ENCODE measurements around the gene NLRP6.

The NLRP6 gene

DNA sequence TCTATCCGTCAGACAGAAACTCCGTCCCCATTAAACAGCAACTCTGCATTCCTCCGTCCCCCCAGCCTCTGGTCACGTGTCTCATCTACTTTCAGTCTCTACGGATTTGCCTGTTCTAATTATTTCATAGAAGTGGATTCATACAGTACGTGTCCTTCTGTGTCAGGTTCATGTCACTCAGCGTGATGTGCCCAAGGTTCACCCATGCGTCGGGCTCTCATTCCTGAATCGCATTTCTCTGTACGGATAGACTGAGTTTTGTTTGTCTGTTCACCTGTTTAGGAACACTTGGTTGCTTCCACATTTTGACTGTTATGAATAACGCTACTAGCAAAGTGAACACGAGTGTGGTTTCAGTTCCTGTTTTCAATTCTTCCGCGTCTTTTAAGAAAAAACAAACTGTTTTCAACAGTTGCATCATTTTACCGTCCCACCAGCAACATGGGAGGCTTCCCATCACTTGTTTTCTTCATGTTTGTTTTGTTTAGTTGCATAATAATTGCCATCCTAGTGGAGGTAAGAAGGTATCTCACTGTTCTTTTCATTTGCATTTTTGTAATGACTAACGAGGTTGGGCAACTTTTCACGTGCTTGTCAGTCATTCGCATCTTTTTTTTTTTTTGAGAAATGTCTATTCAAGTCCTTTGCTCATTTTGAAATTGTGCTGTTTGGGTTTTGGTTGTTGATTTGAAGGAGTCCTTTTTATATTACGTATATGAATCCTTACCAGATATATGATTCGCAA is 8.9 kb upstream of the NLRP6 start:
- Histone ChIP-seq H3K36me3 (ENCODE audit: control insufficient read depth, insufficient read depth, low read length) (no peaks in the 10 kb centered on the region), H3K27ac (ENCODE audit: insufficient read depth, low read depth, low read length, poor library complexity, severe bottlenecking) (no peak overlapping the region), H3K27me3 (ENCODE audit: control insufficient read depth, insufficient read depth, low read length, poor library complexity, severe bottlenecking) (no peaks in the 10 kb centered on the region), H3K4me3 (ENCODE audit: insufficient read depth, low read depth, low read length) (no peak overlapping the region), H3K9me3 (ENCODE audit: control insufficient read depth, low read length) (no peaks in the 10 kb centered on the region), H3K4me1 (ENCODE audit: control insufficient read depth, insufficient read depth, low read length) (no peaks in the 10 kb centered on the region)
- 77 to 78% methylated on average over 20 to 21 of the region's 21 CpGs for WGBS, 2 experiments

DNA sequence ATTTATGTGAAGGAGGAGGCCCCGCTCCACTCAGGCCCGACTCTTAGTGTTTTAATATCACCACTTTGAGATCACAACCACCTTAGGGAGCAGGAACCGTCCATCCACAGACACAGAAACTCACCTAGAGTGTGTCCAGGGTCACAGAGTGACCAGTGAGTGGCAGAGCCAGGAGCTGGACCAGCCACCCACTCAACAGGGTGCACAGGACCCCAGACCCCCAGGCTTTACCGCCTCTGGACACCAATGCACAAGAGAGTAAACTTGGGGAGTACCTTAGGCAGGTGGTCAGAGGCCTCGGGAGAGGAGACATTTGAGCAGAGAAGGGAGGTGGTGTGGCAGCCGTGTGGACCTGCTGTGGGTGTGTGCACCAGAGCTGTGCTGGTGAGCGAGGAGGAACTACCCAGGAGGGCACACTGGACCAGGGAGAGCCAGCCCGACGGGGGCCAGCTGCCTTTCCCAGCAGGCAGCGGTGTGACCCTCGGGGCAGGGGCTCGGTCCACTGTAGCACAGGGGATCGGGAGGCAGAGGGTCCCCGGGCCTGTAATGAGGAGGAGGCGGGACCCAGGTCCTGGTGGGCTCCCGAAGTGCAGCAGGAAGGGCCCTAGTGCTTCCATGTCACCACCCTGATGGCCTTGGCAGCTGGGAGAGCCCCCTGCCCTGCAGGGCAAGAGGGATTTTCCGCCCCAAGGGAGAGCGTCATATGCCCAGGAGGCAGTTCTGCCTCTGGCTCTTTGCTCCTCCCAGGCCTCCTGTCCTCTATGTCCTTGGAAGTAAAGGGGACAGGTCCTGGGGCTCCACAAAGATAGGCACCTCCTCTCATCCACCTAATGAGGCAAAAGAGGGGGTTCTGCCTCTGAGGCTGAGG is 7.5 kb upstream of the NLRP6 start:
- no peaks in the 10 kb centered on the region for H3K4me1 ChIP-seq (ENCODE audit: control insufficient read depth, insufficient read depth, low read length)
- H3K9me3 ChIP-seq (ENCODE audit: control insufficient read depth, low read length), result no peaks in the 10 kb centered on the region
- no peak overlapping the region for H3K27ac ChIP-seq (ENCODE audit: insufficient read depth, low read depth, low read length, poor library complexity, severe bottlenecking)
- H3K36me3 ChIP-seq (ENCODE audit: control insufficient read depth, insufficient read depth, low read length), result no peaks in the 10 kb centered on the region
- H3K27me3 ChIP-seq (ENCODE audit: control insufficient read depth, insufficient read depth, low read length, poor library complexity, severe bottlenecking), result no peaks in the 10 kb centered on the region
- 87 to 88% methylated on average over 18 of the region's 18 CpGs for WGBS, 2 experiments
- H3K4me3 ChIP-seq (ENCODE audit: insufficient read depth, low read depth, low read length), result no peak overlapping the region

DNA sequence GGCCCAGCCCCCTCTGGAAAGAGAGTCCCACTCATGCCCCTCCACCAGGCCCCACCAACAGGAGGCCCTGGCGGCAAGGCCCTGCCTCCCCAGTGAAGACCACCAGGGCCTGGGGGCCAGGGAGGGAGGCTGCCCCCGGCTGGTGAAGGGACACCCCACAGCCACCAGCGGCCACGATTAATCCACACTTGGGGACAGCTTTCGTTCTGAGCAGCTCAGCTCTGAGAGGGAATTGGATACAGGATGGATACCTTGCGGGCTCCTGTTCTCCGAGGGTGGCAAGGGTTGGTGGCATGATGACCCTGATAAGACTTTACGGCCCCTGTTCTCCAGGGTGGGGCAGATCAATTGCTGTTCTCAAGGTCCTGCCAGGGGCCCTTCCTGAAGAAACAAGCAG is 6.9 kb upstream of the NLRP6 start:
- WGBS, 2 experiments, result 92 to 96% methylated on average over 8 of the region's 8 CpGs
- Histone ChIP-seq H3K36me3 (ENCODE audit: control insufficient read depth, insufficient read depth, low read length) (no peaks in the 10 kb centered on the region), H3K4me1 (ENCODE audit: control insufficient read depth, insufficient read depth, low read length) (no peaks in the 10 kb centered on the region), H3K4me3 (ENCODE audit: insufficient read depth, low read depth, low read length) (no peak overlapping the region), H3K9me3 (ENCODE audit: control insufficient read depth, low read length) (no peaks in the 10 kb centered on the region), H3K27me3 (ENCODE audit: control insufficient read depth, insufficient read depth, low read length, poor library complexity, severe bottlenecking) (no peaks in the 10 kb centered on the region), H3K27ac (ENCODE audit: insufficient read depth, low read depth, low read length, poor library complexity, severe bottlenecking) (no peak overlapping the region)

DNA sequence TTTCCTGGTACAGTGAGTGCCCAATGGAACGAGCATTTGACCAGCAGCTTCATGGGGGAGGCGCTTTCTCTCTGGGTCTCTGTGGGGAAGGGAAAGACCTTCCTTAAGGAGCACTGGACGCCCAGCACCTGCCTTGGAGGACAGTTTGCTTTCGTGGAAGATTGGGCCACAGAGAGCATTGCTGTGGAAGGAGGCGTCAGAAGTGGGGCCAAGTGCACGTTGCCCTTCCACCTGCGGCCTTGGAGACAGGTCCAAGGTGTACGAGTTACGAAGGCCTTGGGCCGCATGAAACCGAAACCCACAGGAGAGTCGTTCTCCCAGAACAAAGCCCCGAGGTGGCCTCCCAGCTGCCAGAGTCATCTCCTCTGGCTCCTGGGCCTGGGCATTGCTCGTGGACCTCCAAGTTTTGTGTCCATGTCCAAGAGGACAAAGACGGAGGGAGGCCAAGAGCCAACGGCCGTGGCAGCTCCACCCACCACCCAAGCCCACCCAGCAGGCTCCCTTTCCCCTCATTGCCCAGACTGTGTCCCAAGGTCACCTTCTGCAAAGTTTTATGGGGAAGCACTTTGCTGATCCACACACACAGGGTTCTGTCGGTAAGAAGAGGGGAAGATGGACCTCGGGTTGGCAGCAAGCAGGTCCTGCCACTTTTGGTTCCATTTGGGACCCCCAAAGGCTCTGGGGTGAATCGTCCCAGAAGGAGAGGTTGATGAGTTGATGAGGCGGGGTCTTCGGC is 5.8 kb upstream of the NLRP6 start:
- H3K27ac ChIP-seq (ENCODE audit: insufficient read depth, low read depth, low read length, poor library complexity, severe bottlenecking), result no peak overlapping the region
- H3K36me3 ChIP-seq (ENCODE audit: control insufficient read depth, insufficient read depth, low read length), result no peaks in the 10 kb centered on the region
- H3K4me1 ChIP-seq (ENCODE audit: control insufficient read depth, insufficient read depth, low read length), result no peaks in the 10 kb centered on the region
- 92 to 93% methylated on average over 22 of the region's 22 CpGs for WGBS, 2 experiments
- H3K9me3 ChIP-seq (ENCODE audit: control insufficient read depth, low read length), result no peaks in the 10 kb centered on the region
- H3K27me3 ChIP-seq (ENCODE audit: control insufficient read depth, insufficient read depth, low read length, poor library complexity, severe bottlenecking), result no peaks in the 10 kb centered on the region
- H3K4me3 ChIP-seq (ENCODE audit: insufficient read depth, low read depth, low read length), result no peak overlapping the region

DNA sequence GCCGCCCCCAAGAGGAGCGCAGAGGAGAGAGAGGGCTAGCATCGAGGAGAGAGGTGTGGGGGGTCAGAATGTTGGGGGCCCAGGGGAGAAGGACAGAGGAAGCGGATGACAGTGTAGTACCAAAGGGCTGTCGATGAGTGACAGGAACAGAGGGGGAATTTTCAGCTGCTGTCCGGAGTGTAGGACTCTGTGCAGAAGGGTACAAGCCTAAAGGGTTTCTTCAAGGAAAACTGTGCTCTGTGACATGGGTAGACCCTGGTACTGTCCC is 5.3 kb upstream of the NLRP6 start:
- 94 to 95% methylated on average over 6 of the region's 6 CpGs for WGBS, 2 experiments
- Histone ChIP-seq H3K4me3 (ENCODE audit: insufficient read depth, low read depth, low read length) (no peak overlapping the region), H3K27me3 (ENCODE audit: control insufficient read depth, insufficient read depth, low read length, poor library complexity, severe bottlenecking) (peaks cover under 1% of the 10 kb centered on the region), H3K9me3 (ENCODE audit: control insufficient read depth, low read length) (no peaks in the 10 kb centered on the region), H3K4me1 (ENCODE audit: control insufficient read depth, insufficient read depth, low read length) (no peaks in the 10 kb centered on the region), H3K27ac (ENCODE audit: insufficient read depth, low read depth, low read length, poor library complexity, severe bottlenecking) (no peak overlapping the region), H3K36me3 (ENCODE audit: control insufficient read depth, insufficient read depth, low read length) (no peaks in the 10 kb centered on the region)

DNA sequence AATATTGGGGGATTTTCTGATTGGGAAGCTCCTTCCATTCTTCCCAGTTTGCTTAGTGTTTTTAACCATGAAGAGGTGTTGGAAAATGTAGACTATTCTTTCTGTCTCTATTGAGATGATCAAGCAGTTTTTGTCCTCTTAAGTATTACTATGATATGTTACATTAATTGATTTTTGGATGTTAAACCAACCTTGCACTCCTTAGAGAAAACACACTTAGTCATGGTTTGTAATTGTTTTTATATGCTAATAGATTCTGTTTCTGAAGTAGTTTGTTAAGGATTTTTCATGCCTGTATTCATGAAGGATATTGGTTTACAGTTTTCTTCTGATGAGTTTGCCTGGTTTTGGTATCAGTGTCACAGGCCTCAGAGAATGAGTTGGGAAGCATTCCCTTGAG is 2.0 kb upstream of the NLRP6 start:
- no peaks in the 10 kb centered on the region for H3K9me3 ChIP-seq (ENCODE audit: control insufficient read depth, low read length)
- H3K36me3 ChIP-seq (ENCODE audit: control insufficient read depth, insufficient read depth, low read length), result no peaks in the 10 kb centered on the region
- no peak overlapping the region for H3K27ac ChIP-seq (ENCODE audit: insufficient read depth, low read depth, low read length, poor library complexity, severe bottlenecking)
- peaks cover 34% of the 10 kb centered on the region for H3K27me3 ChIP-seq (ENCODE audit: control insufficient read depth, insufficient read depth, low read length, poor library complexity, severe bottlenecking)
- H3K4me3 ChIP-seq (ENCODE audit: insufficient read depth, low read depth, low read length), result no peak overlapping the region
- no peaks in the 10 kb centered on the region for H3K4me1 ChIP-seq (ENCODE audit: control insufficient read depth, insufficient read depth, low read length)

DNA sequence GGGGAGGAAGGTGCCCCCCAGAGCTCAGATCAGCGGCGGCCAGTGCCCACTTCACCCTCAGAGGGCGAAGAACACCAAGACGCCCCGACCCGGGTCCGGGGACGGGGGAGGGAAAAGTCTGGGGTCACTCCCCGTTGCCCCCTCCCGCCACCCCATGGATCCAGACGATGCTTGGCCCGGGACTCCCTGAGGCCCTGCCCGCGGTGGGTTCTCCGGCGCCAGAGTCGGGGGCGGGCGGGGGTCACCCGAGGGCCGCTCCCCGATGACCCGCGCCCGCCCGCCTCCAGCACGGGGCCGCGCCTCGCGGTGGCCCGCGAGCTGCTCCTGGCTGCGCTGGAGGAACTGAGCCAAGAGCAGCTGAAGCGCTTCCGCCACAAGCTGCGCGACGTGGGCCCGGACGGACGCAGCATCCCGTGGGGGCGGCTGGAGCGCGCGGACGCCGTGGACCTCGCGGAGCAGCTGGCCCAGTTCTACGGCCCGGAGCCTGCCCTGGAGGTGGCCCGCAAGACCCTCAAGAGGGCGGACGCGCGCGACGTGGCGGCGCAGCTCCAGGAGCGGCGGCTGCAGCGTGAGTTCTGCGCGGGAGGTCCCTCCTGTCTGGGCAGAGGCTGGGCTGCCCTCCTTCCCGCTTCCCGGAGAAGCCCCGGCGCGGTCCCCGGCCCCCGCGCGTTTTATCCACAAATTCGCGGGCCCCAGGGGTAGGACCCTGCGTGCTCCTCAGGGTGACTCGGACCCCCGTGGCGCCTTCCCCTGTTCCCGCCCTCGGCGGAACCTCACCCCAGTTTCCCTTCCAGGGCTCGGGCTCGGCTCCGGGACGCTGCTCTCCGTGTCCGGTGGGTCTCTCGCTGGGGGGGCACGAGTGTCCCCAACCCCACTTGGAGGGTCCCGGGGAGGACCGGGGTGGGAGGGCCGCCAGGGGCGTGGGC is 1.1 kb downstream of the NLRP6 start:
- Histone ChIP-seq H3K9me3 (ENCODE audit: control insufficient read depth, low read length) (no peaks in the 10 kb centered on the region), H3K27ac (ENCODE audit: insufficient read depth, low read depth, low read length, poor library complexity, severe bottlenecking) (no peak overlapping the region), H3K27me3 (ENCODE audit: control insufficient read depth, insufficient read depth, low read length, poor library complexity, severe bottlenecking) (peaks cover 57% of the 10 kb centered on the region), H3K4me3 (ENCODE audit: insufficient read depth, low read depth, low read length) (no peak overlapping the region), H3K36me3 (ENCODE audit: control insufficient read depth, insufficient read depth, low read length) (no peaks in the 10 kb centered on the region), H3K4me1 (ENCODE audit: control insufficient read depth, insufficient read depth, low read length) (no peaks in the 10 kb centered on the region)
- 74 to 76% methylated on average over 97 of the region's 97 CpGs for WGBS, 2 experiments

DNA sequence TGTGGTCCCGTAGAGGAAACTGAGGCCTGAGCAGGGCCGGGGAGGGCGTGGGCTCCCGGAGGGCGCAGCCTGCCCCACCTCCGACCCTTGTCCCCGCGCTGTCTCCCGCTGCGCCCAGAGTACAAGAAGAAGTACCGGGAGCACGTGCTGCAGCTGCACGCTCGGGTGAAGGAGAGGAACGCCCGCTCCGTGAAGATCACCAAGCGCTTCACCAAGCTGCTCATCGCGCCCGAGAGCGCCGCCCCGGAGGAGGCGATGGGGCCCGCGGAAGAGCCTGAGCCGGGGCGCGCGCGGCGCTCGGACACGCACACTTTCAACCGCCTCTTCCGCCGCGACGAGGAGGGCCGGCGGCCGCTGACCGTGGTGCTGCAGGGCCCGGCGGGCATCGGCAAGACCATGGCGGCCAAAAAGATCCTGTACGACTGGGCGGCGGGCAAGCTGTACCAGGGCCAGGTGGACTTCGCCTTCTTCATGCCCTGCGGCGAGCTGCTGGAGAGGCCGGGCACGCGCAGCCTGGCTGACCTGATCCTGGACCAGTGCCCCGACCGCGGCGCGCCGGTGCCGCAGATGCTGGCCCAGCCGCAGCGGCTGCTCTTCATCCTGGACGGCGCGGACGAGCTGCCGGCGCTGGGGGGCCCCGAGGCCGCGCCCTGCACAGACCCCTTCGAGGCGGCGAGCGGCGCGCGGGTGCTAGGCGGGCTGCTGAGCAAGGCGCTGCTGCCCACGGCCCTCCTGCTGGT is 1.9 kb downstream of the NLRP6 start:
- Histone ChIP-seq H3K4me1 (ENCODE audit: control insufficient read depth, insufficient read depth, low read length) (no peaks in the 10 kb centered on the region), H3K4me3 (ENCODE audit: insufficient read depth, low read depth, low read length) (no peak overlapping the region), H3K27me3 (ENCODE audit: control insufficient read depth, insufficient read depth, low read length, poor library complexity, severe bottlenecking) (peaks cover 57% of the 10 kb centered on the region), H3K27ac (ENCODE audit: insufficient read depth, low read depth, low read length, poor library complexity, severe bottlenecking) (no peak overlapping the region), H3K9me3 (ENCODE audit: control insufficient read depth, low read length) (no peaks in the 10 kb centered on the region), H3K36me3 (ENCODE audit: control insufficient read depth, insufficient read depth, low read length) (no peaks in the 10 kb centered on the region)
- WGBS, 2 experiments, result 20 to 22% methylated on average over 85 of the region's 85 CpGs

DNA sequence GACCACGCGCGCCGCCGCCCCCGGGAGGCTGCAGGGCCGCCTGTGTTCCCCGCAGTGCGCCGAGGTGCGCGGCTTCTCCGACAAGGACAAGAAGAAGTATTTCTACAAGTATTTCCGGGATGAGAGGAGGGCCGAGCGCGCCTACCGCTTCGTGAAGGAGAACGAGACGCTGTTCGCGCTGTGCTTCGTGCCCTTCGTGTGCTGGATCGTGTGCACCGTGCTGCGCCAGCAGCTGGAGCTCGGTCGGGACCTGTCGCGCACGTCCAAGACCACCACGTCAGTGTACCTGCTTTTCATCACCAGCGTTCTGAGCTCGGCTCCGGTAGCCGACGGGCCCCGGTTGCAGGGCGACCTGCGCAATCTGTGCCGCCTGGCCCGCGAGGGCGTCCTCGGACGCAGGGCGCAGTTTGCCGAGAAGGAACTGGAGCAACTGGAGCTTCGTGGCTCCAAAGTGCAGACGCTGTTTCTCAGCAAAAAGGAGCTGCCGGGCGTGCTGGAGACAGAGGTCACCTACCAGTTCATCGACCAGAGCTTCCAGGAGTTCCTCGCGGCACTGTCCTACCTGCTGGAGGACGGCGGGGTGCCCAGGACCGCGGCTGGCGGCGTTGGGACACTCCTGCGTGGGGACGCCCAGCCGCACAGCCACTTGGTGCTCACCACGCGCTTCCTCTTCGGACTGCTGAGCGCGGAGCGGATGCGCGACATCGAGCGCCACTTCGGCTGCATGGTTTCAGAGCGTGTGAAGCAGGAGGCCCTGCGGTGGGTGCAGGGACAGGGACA is 2.7 kb downstream of the NLRP6 start:
- Histone ChIP-seq H3K4me3 (ENCODE audit: insufficient read depth, low read depth, low read length) (no peak overlapping the region), H3K9me3 (ENCODE audit: control insufficient read depth, low read length) (no peaks in the 10 kb centered on the region), H3K27ac (ENCODE audit: insufficient read depth, low read depth, low read length, poor library complexity, severe bottlenecking) (no peak overlapping the region), H3K27me3 (ENCODE audit: control insufficient read depth, insufficient read depth, low read length, poor library complexity, severe bottlenecking) (peaks cover 57% of the 10 kb centered on the region), H3K4me1 (ENCODE audit: control insufficient read depth, insufficient read depth, low read length) (no peaks in the 10 kb centered on the region), H3K36me3 (ENCODE audit: control insufficient read depth, insufficient read depth, low read length) (no peaks in the 10 kb centered on the region)
- 74 to 77% methylated on average over 79 of the region's 79 CpGs for WGBS, 2 experiments

Measured in ectodermal cell (in vitro differentiated cells).